CD4-positive, alpha-beta memory T cell (primary cell): Measurements from ENCODE around the gene EXOC4. TPM values are rescaled to one million over a fixed set of nuclear protein-coding genes. Genes with fewer than 3 reads are reported as not detected.

ENCODE experiments used
- CTCF ChIA-PET: fragments of 350-600 bp; sonication (Branson Sonifier 250); formaldehyde crosslinking; loops from one replicate; lab custom pipeline; 2021; ENCODE audit warnings: inconsistent platforms; ENCODE audit not compliant: partially characterized antibody; lab: Charles Lee
- POLR2A ChIA-PET: fragments of 350-600 bp; sonication (Branson Sonifier 250); formaldehyde crosslinking; loops from one replicate; lab custom pipeline; 2021; ENCODE audit not compliant: partially characterized antibody; lab: Charles Lee
- DNase-seq, 5 donors: peaks; one replicate each; pipeline versions ENCODE4 v3.0.0 to v3.0.0-alpha.2; 2020 to 2022; ENCODE audit warnings: mixed read lengths in 1 of 5
- H3K27ac ChIP-seq: one replicate; pipeline ENCODE4 v1.7.0; 2013; ENCODE audit warnings: low read depth, low read length
- H3K27me3 ChIP-seq: 2 replicates; pipeline ENCODE4 v1.7.0; 2013; ENCODE audit warnings: mild to moderate bottlenecking, low read length, moderate library complexity; ENCODE audit not compliant: insufficient read depth
- H3K36me3 ChIP-seq: 2 replicates; pipeline ENCODE4 v1.7.0; 2013; ENCODE audit warnings: mild to moderate bottlenecking, low read length, moderate library complexity; ENCODE audit not compliant: insufficient read depth
- H3K4me1 ChIP-seq: 2 replicates; pipeline ENCODE4 v1.7.0; 2013; ENCODE audit warnings: mild to moderate bottlenecking, low read length, moderate library complexity; ENCODE audit not compliant: insufficient read depth
- H3K4me3 ChIP-seq, 2 donors: one replicate each; pipeline ENCODE4 v1.7.0; 2013; ENCODE audit warnings: low read length in 2 of 2, mild to moderate bottlenecking in 1 of 2
- H3K9me3 ChIP-seq, 2 donors: one replicate each; pipeline ENCODE4 v1.7.0; 2013; ENCODE audit warnings: low read length in 2 of 2, control low read depth in 1 of 2; ENCODE audit not compliant: control insufficient read depth in 1 of 2
- H3K27ac Mint-ChIP-seq, 7 donors: one replicate each; pipeline ENCODE4 v1.8.0; 2020 to 2021; ENCODE audit warnings: mixed read lengths in 7 of 7, mild to moderate bottlenecking in 6 of 7, inconsistent platforms in 3 of 7, moderate library complexity in 3 of 7
- H3K27me3 Mint-ChIP-seq, 2 donors: one replicate each; pipeline ENCODE4 v1.8.0; 2020 to 2021; ENCODE audit warnings: mixed read lengths in 2 of 2
- H3K36me3 Mint-ChIP-seq, 2 donors: one replicate each; pipeline ENCODE4 v1.8.0; 2020 to 2021; ENCODE audit warnings: mixed read lengths in 2 of 2, inconsistent platforms in 1 of 2, mild to moderate bottlenecking in 1 of 2
- H3K4me1 Mint-ChIP-seq, 4 donors: one replicate each; pipeline ENCODE4 v1.8.0; 2020 to 2021; ENCODE audit warnings: mixed read lengths in 4 of 4, mild to moderate bottlenecking in 1 of 4
- H3K4me3 Mint-ChIP-seq, 8 donors: one replicate each; pipeline ENCODE4 v1.8.0; 2020 to 2021; ENCODE audit warnings: mixed read lengths in 8 of 8, mild to moderate bottlenecking in 7 of 8, moderate library complexity in 6 of 8, inconsistent platforms in 3 of 8
- H3K9me3 Mint-ChIP-seq, 8 donors: one replicate each; pipeline ENCODE4 v1.8.0; 2020 to 2021; ENCODE audit warnings: mixed read lengths in 8 of 8, mild to moderate bottlenecking in 5 of 8, inconsistent platforms in 3 of 8, moderate library complexity in 1 of 8
- intact Hi-C: fragments of 100-400 bp; cut with micrococcal nuclease; formaldehyde crosslinking; loops from one replicate; pipeline ENCODE4 v1.15.1; 2023
- polyA plus RNA-seq, 2 donors: library from polyadenylated mRNA; unstranded; fragments of 300-500 nt; fragmentation: Illumina TruSeq; gene quantifications; one replicate each; pipeline ENCODE4 v1.2.3, GENCODE V29; 2021
- total RNA-seq, 2 experiments: library from RNA; stranded (reverse); gene quantifications; one replicate each; pipeline ENCODE4 v1.2.3, GENCODE V29; 2021

The EXOC4 gene
- total and polyA plus RNA-seq, 4 experiments from 2014 or later, result 33.8 to 81.2 (median 58.1) TPM

DNA sequence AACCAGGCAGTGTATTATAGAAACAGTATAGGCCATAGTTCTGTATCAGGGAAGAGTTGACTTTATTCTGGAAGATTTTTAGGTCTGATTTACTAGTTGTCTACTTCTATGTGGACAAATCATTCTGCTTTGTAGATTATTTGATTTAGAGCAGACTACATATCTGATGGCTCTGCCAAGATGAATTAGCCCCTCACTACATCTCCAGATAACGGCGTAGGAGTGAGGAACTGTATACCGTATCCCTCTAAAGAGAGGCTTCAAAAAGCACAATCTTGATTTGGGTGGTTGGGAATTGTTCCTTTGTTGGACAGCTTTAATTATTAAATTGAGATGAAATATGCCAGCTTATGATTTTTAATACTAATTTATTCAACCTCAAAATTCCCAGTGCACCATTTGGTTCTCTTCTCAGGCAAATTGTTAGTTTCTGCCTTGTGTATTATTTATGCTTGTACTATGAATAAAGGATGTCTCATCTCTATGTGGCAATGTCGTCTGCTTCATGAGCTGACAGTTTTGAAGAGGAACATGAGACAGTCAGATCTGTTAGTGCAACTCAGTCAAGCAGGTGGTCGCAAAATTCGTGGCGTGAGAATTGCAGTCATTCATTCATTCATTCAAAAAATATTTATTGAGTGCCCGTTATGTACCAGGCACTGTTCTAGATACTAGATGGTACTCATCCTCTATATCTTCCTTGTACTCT is 422.8 kb downstream of the EXOC4 start:
- no peak overlapping the region for H3K4me3 ChIP-seq
- Mint-ChIP-seq H3K4me1 (peaks cover 0 to 8% (median 0%) of the 10 kb centered on the region in 4 donors), H3K4me3 (no peak overlapping the region), H3K9me3 (peaks cover 0 to 5% (median 0%) of the 10 kb centered on the region in 8 donors), H3K36me3 (peaks cover 13 to 20% of the 10 kb centered on the region in 2 donors), H3K27ac (no peak overlapping the region), H3K27me3 (no peaks in the 10 kb centered on the region)
- no peaks in the 10 kb centered on the region for H3K9me3 ChIP-seq
- no peak overlapping the region for H3K27ac ChIP-seq
- no peaks in the 10 kb centered on the region for H3K4me1 ChIP-seq
- no peak for DNase-seq
- intact Hi-C loops, result no loop called here
- ChIA-PET CTCF (no interaction called here), POLR2A (no interaction called here)
- no peaks in the 10 kb centered on the region for H3K27me3 ChIP-seq
- no peaks in the 10 kb centered on the region for H3K36me3 ChIP-seq

DNA sequence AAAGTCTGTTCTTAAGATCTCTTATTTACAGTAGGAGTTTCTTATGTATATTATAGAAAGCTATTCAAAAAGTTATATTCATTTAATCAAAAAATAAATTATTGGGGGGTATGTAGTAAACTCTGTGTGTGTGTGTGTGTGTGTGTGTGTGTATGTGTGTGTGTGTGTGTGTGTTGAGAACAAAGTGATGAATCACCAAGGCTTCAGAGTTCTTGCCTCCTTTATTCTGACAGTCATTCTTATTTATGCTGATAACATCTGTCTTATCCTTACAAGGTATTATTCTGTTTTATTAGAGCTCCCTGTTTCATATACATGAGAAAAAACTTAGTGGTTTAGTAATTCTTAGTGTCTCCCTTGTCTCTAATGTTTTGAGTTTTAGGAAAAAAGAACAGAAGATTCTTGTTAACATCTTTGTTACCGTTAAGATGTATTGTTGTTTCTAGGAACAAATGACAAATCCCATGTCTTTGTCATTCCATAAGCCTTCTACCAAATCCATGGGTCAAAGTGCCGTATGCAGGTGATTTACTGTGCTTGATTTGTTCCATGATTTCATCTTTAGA is 424.0 kb downstream of the EXOC4 start:
- ChIA-PET POLR2A (no interaction called here), CTCF (no interaction called here)
- Mint-ChIP-seq H3K27ac (no peak overlapping the region), H3K4me1 (peaks cover 0 to 6% (median 0%) of the 10 kb centered on the region in 4 donors), H3K27me3 (no peaks in the 10 kb centered on the region), H3K9me3 (peaks cover 0 to 5% (median 0%) of the 10 kb centered on the region in 8 donors), H3K36me3 (peaks cover 8 to 12% of the 10 kb centered on the region in 2 donors), H3K4me3 (no peak overlapping the region)
- Histone ChIP-seq H3K4me1 (no peaks in the 10 kb centered on the region), H3K27ac (no peak overlapping the region), H3K4me3 (no peak overlapping the region), H3K9me3 (no peaks in the 10 kb centered on the region), H3K27me3 (no peaks in the 10 kb centered on the region), H3K36me3 (no peaks in the 10 kb centered on the region)
- intact Hi-C loops, result no loop called here
- no peak for DNase-seq

DNA sequence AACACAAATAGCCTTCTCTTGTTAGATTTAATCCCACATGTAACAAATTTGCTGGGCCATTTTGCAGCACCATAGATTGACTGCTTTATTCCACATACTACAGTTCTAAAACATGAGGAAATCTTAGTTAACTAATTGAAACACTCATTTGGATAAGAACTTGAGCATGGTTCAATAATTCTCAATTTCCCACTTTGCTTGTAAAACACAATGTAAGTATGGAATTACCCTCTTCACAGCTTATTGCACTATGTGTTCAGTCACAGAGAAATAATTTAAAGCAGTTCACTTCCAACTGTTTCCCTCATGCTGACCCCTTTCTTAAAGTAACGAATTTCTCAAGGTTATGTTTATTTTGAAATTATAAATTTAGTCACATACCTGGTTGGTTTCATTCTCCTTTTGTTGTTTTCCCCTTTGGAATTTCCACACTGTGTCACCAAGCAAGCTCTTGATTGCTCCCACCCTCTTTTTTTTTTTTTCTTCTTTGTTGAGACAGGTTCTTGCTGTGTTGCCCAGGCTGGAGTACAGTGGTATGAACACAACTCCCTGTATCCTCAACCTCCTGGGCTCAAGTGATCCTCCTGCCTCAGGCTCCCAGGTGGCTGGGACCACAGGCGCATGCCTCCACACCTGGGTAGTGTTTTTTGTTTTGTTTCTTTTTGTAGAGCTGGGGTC is 425.4 kb downstream of the EXOC4 start:
- no peaks in the 10 kb centered on the region for H3K4me1 ChIP-seq
- H3K27me3 Mint-ChIP-seq, result no peaks in the 10 kb centered on the region
- peaks cover 0 to 4% (median under 1%) of the 10 kb centered on the region in 4 donors for H3K4me1 Mint-ChIP-seq
- no peaks in the 10 kb centered on the region for H3K36me3 ChIP-seq
- no peak overlapping the region for H3K4me3 ChIP-seq
- H3K27ac ChIP-seq, result no peak overlapping the region
- H3K9me3 Mint-ChIP-seq, result peaks cover 0 to 3% (median 0%) of the 10 kb centered on the region in 8 donors
- no peak for DNase-seq
- H3K27ac Mint-ChIP-seq, result peak overlapping the region in 1 of 7 donors; percentile 39
- intact Hi-C loops, result no loop called here
- POLR2A ChIA-PET, result no interaction called here
- no peak overlapping the region for H3K4me3 Mint-ChIP-seq
- CTCF ChIA-PET, result no interaction called here
- H3K36me3 Mint-ChIP-seq, result peaks cover 11 to 23% of the 10 kb centered on the region in 2 donors
- no peaks in the 10 kb centered on the region for H3K9me3 ChIP-seq
- H3K27me3 ChIP-seq, result no peaks in the 10 kb centered on the region

DNA sequence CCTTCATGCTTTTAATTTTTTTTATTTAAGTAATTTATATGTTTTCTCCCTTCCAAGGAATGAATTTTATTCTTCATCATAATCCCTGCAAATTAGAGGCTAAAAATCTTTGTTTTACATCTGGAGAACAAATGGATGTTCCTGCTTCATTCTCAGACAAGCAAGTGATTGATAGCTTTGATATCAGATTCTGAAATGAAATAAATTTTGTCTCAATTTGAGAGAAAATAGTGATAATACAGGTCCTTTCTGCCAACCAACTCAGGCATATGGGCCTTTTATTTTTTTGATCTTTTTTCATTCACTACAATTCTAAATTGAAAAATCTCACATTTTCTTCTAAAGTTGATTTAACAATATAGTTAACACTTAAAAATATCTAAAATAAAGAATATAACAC is 427.1 kb downstream of the EXOC4 start:
- no peak overlapping the region for H3K27ac ChIP-seq
- H3K27me3 ChIP-seq, result no peaks in the 10 kb centered on the region
- peaks cover 11 to 24% of the 10 kb centered on the region in 2 donors for H3K36me3 Mint-ChIP-seq
- H3K4me1 ChIP-seq, result no peaks in the 10 kb centered on the region
- H3K4me3 ChIP-seq, result no peak overlapping the region
- H3K36me3 ChIP-seq, result no peaks in the 10 kb centered on the region
- peaks cover 0 to 1% (median under 1%) of the 10 kb centered on the region in 4 donors for H3K4me1 Mint-ChIP-seq
- CTCF ChIA-PET, result no interaction called here
- DNase-seq, result no peak
- H3K27ac Mint-ChIP-seq, result no peak overlapping the region
- intact Hi-C loops, result no loop called here
- H3K9me3 ChIP-seq, result no peaks in the 10 kb centered on the region
- H3K9me3 Mint-ChIP-seq, result no peaks in the 10 kb centered on the region
- no peak overlapping the region for H3K4me3 Mint-ChIP-seq
- POLR2A ChIA-PET, result no interaction called here
- H3K27me3 Mint-ChIP-seq, result no peaks in the 10 kb centered on the region

DNA sequence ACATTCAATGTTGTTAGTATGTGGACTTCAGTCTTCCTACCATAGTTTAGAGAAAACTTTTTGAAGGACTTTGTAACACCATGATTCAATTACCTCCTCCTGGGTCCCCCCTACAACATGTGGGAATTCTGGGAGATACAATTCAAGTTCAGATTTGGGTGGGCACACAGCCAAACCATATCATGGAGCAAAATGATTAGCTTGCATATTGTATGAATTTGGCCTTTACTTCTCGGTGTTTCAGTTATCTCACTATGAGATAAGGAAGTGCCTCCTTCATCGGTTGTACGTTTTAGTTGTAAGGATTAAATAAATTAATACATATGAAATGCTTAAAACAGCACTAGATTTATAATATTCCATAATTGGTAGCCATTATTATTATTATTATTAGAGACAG is 428.7 kb downstream of the EXOC4 start:
- Mint-ChIP-seq H3K27me3 (no peaks in the 10 kb centered on the region), H3K4me3 (no peak overlapping the region), H3K27ac (no peak overlapping the region), H3K9me3 (peaks cover 0 to 3% (median 0%) of the 10 kb centered on the region in 8 donors), H3K36me3 (peaks cover 11 to 34% of the 10 kb centered on the region in 2 donors), H3K4me1 (peaks cover 0 to 1% (median under 1%) of the 10 kb centered on the region in 4 donors)
- Histone ChIP-seq H3K36me3 (no peaks in the 10 kb centered on the region), H3K9me3 (no peaks in the 10 kb centered on the region), H3K4me1 (no peaks in the 10 kb centered on the region), H3K27ac (no peak overlapping the region), H3K27me3 (no peaks in the 10 kb centered on the region), H3K4me3 (no peak overlapping the region)
- DNase-seq, result no peak
- ChIA-PET CTCF (no interaction called here), POLR2A (no interaction called here)
- intact Hi-C loops, result no loop called here

DNA sequence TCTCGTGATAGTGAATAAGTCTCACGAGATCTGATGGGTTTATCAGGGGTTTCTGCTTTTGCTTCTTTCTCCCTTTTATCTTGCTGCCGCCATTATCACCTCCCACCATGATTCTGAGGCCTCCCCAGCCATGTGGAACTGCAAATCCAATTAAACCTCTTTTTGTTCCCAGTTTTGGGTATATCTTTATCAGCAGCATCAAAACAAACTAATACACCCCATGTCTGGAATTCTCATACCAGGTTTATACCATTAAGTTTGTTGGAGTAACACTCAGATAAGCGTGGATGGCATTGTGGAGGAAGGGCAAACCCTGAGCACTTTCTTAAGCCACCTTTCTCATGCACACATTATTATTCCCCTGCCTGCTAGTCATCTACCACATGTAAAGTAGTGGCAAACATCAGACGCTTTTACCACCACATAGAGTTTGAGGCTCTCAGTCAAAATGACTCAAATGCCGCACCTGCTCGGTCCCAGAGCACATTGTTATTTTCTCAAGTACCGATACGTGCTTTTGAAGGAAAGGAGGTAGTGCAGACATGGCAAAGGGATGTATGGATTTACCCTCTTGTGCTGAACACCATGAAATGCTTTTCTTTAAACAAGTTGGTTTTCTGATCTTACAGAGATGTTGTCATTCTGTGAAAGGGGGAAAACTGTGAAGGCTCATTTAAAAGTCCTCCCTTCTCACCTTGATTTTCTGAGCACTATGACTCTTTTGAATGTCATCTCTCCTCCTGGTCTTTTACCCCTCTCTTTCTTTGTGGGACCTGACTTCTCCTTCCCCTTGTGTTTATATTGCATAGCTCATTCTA is 429.7 kb downstream of the EXOC4 start:
- H3K27ac Mint-ChIP-seq, result no peak overlapping the region
- H3K27me3 ChIP-seq, result no peaks in the 10 kb centered on the region
- no peak for DNase-seq
- no peaks in the 10 kb centered on the region for H3K27me3 Mint-ChIP-seq
- ChIA-PET CTCF (no interaction called here), POLR2A (no interaction called here)
- no peaks in the 10 kb centered on the region for H3K9me3 ChIP-seq
- H3K27ac ChIP-seq, result no peak overlapping the region
- H3K4me1 ChIP-seq, result no peaks in the 10 kb centered on the region
- peaks cover 11 to 38% of the 10 kb centered on the region in 2 donors for H3K36me3 Mint-ChIP-seq
- H3K4me3 Mint-ChIP-seq, result no peak overlapping the region
- H3K36me3 ChIP-seq, result no peaks in the 10 kb centered on the region
- no peak overlapping the region for H3K4me3 ChIP-seq
- H3K9me3 Mint-ChIP-seq, result peaks cover 0 to 3% (median 0%) of the 10 kb centered on the region in 8 donors
- H3K4me1 Mint-ChIP-seq, result peaks cover 0 to 1% (median under 1%) of the 10 kb centered on the region in 4 donors
- intact Hi-C loops, result no loop called here

DNA sequence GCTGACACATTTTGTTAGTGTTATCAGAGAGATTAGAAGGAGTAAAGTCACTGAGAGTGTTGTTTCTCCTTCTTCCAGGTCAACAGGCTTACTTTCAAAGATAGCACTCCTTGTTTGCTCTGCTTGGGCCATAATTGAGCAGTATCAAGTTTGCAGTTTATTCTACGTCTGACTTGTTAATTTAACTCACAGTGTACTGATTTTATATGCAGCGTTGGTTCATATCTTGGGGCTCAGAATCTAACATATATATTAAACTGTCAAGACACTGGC is 430.2 kb downstream of the EXOC4 start:
- no peak overlapping the region for H3K4me3 Mint-ChIP-seq
- H3K36me3 Mint-ChIP-seq, result peaks cover 11 to 41% of the 10 kb centered on the region in 2 donors
- Histone ChIP-seq H3K27ac (no peak overlapping the region), H3K4me3 (no peak overlapping the region), H3K9me3 (no peaks in the 10 kb centered on the region), H3K27me3 (no peaks in the 10 kb centered on the region), H3K4me1 (no peaks in the 10 kb centered on the region), H3K36me3 (no peaks in the 10 kb centered on the region)
- no peak for DNase-seq
- peaks cover 0 to 3% (median 0%) of the 10 kb centered on the region in 8 donors for H3K9me3 Mint-ChIP-seq
- ChIA-PET POLR2A (no interaction called here), CTCF (interaction anchor here (0.8 kb wide), 1 partner anchor 9 kb away, joined by 3 read pairs; no protein-coding TSS in a partner anchor)
- intact Hi-C loops, result no loop called here
- H3K27me3 Mint-ChIP-seq, result no peaks in the 10 kb centered on the region
- no peak overlapping the region for H3K27ac Mint-ChIP-seq
- H3K4me1 Mint-ChIP-seq, result peaks cover 0 to 1% (median under 1%) of the 10 kb centered on the region in 4 donors
